Subcutaneous abdominal adipose tissue (tissue), 5 donors: ENCODE measurements around the gene AP3B1.
"Not testable (repeated sequence)": the region's sequence is repeated elsewhere in the genome, so short reads cannot be mapped to it uniquely, and the experiment has no call there.

Experiments
- H3K27ac ChIP-seq: one replicate; pipeline ENCODE4 v1.7.0; 2013; ENCODE audit warnings: low read depth, mild to moderate bottlenecking, inconsistent platforms, low read length, moderate library complexity
- H3K27me3 ChIP-seq, 5 donors: one replicate each; pipeline ENCODE4 v1.7.0; 2013; ENCODE audit warnings: low read length in 5 of 5, inconsistent platforms in 1 of 5; ENCODE audit not compliant: control insufficient read depth in 5 of 5, insufficient read depth in 4 of 5
- H3K36me3 ChIP-seq, 5 donors: one replicate each; pipeline ENCODE4 v1.7.0; 2013; ENCODE audit warnings: low read length in 5 of 5; ENCODE audit not compliant: control insufficient read depth in 5 of 5, insufficient read depth in 5 of 5
- H3K4me1 ChIP-seq, 5 donors: one replicate each; pipeline ENCODE4 v1.7.0; 2013; ENCODE audit warnings: low read length in 5 of 5, mild to moderate bottlenecking in 3 of 5, moderate library complexity in 1 of 5; ENCODE audit not compliant: control insufficient read depth in 5 of 5, insufficient read depth in 5 of 5
- H3K4me3 ChIP-seq, 5 donors: one replicate each; pipeline ENCODE4 v1.7.0; 2013; ENCODE audit warnings: low read length in 5 of 5, low read depth in 1 of 5
- H3K9ac ChIP-seq, 5 donors: one replicate each; pipeline ENCODE4 v1.7.0; 2013; ENCODE audit warnings: low read length in 5 of 5, mild to moderate bottlenecking in 4 of 5, moderate library complexity in 3 of 5
- H3K9me3 ChIP-seq, 5 donors: one replicate each; pipeline ENCODE4 v1.7.0; 2013; ENCODE audit warnings: low read length in 5 of 5; ENCODE audit not compliant: control insufficient read depth in 5 of 5
- donor health status: healthy.
- donor health status: healthy.
- donor health status: healthy.
- donor health status: healthy.
- donor health status: healthy.

AP3B1 gene

DNA sequence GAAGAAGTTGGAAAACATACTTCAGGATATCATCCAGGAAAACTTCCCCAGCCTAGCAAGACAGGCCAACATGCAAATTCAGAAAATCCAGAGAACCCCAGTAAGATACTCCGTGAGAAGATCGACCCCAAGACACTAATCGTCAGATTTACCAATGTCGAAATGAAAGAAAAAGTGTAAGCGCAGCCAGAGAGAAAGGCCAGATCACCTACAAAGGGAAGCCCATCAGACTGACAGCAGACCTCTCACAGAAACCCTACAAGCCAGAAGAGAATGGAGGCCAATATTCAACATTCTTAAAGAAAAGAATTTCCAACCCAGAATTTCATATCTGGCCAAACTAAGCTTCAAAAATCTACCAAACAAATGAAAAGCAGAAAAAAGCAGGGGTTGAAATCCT, 227.8 kb downstream of the AP3B1 start:
- H3K9me3 ChIP-seq, result peaks cover 0 to 13% (median 3%) of the 10 kb centered on the region in 5 donors
- H3K27ac ChIP-seq, H3K4me1 ChIP-seq, H3K9ac ChIP-seq, H3K36me3 ChIP-seq, H3K4me3 ChIP-seq, H3K27me3 ChIP-seq: not testable (repeated sequence)

DNA sequence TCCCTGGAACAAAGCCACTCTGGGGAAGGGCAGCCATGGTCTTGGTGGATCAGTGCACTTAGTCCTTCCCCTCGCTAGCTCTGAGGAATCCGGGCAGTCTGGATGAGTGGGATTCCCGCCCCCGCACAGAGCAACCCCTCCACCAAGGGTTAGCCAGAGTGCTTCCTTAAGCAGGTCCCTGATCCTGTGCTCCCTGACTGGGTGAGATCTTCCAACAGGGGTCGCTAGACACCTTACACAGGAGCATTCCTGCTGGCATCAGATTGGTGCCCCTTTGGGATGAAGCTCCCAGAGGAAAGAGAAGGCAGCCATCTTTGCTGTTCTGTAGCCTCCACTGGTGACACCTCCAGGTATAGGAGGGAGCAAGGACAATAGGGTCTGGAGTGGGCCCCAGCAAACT, 228.8 kb downstream of the AP3B1 start:
- Histone ChIP-seq H3K9me3 (peaks cover 0 to 11% (median 3%) of the 10 kb centered on the region in 5 donors), H3K4me1 (no peaks in the 10 kb centered on the region), H3K27me3 (no peaks in the 10 kb centered on the region), H3K36me3 (peaks cover 0 to 3% (median 0%) of the 10 kb centered on the region in 5 donors), H3K9ac (no peak overlapping the region), H3K4me3 (no peak overlapping the region), H3K27ac (no peak overlapping the region)

DNA sequence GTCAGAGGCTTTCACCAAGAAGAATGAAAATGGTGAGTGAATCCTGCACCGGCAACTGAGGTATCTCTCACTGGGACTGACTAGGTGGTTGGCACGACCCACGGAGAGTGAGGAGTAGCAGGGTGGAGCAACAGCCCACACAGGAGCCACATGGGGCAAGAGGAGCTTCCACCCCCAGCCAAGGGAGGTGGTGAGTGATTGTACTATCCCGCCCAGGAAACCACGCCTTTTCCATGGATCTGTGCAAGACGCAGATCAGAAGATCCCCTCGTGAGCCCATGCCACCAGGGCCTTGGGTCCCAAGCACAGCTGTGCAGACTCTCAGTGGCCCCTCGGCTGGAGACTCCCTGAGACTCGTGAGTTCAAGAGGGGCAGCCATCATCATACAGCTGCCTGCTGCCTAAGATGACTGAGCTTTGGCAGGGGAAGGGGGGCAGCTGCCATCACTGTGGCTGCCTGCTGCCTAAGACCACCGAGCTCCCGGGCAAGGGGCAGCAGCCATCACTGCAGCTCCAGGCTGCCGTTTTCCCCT, 229.5 kb downstream of the AP3B1 start:
- Histone ChIP-seq H3K27me3 (no peaks in the 10 kb centered on the region), H3K9me3 (peaks cover 0 to 11% (median 3%) of the 10 kb centered on the region in 5 donors), H3K27ac (no peak overlapping the region), H3K4me1 (no peaks in the 10 kb centered on the region), H3K9ac (no peak overlapping the region), H3K4me3 (no peak overlapping the region), H3K36me3 (peaks cover 0 to 3% (median 0%) of the 10 kb centered on the region in 5 donors)

DNA sequence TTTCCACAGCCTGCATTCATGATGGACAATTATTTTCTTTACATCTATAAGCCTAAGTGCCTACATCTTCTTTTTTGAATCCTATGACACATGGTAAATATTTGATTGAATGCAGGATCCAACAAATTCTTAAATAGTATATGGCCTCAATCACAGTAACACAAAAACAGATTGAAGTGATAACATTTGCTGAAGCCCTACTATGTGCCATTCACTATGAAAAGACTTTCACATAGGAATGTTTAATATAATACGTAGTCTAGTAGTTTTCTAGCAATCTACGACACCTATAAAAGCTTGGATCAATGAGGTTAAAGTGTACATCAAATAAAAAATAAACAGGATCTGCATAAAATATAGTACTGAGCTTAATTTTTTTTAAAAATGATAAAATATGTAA, 231.0 kb downstream of the AP3B1 start:
- Histone ChIP-seq H3K4me1 (no peaks in the 10 kb centered on the region), H3K36me3 (peaks cover 0 to 3% (median 3%) of the 10 kb centered on the region in 5 donors), H3K4me3 (no peak overlapping the region), H3K9me3 (peaks cover 0 to 11% (median 3%) of the 10 kb centered on the region in 5 donors), H3K9ac (no peak overlapping the region), H3K27me3 (no peaks in the 10 kb centered on the region), H3K27ac (no peak overlapping the region)

DNA sequence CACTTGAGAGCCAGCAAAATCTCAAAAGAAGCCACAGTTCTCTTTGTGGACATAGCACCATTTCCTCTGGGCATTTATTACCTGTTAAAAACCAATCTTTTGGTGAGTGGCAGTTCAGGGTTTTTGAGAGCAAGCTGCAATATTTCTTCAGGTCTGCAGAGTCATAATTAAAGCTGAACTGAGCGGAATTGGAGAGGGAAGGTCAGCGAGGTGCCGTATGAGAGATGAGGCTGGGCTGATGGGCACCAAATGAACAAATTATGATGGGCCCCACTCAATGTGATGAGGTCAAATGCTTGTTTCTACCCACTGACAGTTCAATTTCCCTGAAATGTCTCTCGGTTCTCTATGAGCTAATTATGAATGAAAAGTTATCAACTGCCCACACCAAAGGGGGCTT, 231.9 kb downstream of the AP3B1 start:
- Histone ChIP-seq H3K4me3 (no peak overlapping the region), H3K4me1 (no peaks in the 10 kb centered on the region), H3K9me3 (peaks cover 0 to 7% (median 0%) of the 10 kb centered on the region in 5 donors), H3K27me3 (no peaks in the 10 kb centered on the region), H3K36me3 (peaks cover 0 to 3% (median 3%) of the 10 kb centered on the region in 5 donors), H3K9ac (no peak overlapping the region), H3K27ac (no peak overlapping the region)

DNA sequence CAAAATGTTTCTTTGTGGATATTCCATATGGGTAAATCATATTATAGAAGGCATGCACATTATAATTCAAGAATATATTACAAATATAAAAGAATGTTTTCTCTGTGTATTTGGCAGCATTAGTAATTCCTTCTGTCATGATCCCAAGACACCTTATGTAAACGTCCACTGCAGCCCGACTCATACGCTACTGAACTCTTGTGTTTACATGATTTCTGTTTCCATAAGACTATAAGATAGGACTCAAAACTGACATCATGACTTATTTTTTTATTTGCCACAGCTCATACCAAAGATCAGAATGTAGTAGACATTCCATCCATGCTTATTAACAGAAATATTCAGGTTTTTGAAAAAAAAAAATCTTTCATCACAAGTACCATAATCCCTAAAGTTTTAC, 234.1 kb downstream of the AP3B1 start:
- Histone ChIP-seq H3K9me3 (no peaks in the 10 kb centered on the region), H3K27ac (no peak overlapping the region), H3K4me1 (no peaks in the 10 kb centered on the region)

DNA sequence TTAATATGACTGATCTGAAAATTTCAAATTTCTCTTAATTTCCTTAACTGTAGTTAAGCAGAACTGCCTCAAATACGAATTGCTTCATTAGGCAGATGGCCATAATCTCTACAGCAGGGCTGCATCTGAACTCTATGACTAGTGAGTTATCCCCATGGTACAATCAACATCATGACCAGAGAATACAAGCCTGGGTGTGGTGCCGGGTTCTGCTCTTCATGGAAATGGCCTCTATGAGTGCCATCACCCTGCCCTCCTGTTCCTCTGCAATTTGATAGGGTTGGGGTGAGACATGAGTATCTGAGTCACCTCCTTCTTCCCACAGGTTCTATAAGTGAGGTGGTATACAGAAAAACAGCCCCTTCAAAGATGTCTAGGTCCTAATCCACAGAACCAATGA, 235.9 kb downstream of the AP3B1 start:
- no peaks in the 10 kb centered on the region for H3K4me1 ChIP-seq
- H3K36me3 ChIP-seq, result peaks cover 0 to 6% (median 3%) of the 10 kb centered on the region in 5 donors
- H3K9ac ChIP-seq, result no peak overlapping the region
- H3K27me3 ChIP-seq, result no peaks in the 10 kb centered on the region
- no peaks in the 10 kb centered on the region for H3K9me3 ChIP-seq
- H3K4me3 ChIP-seq, result no peak overlapping the region
- H3K27ac ChIP-seq, result no peak overlapping the region

More for the DNA sequence above, 234.1 kb downstream of the AP3B1 start:
- H3K36me3 ChIP-seq, result peaks cover 0 to 3% (median 0%) of the 10 kb centered on the region in 5 donors
- no peaks in the 10 kb centered on the region for H3K27me3 ChIP-seq
- no peak overlapping the region for H3K4me3 ChIP-seq
- H3K9ac ChIP-seq, result no peak overlapping the region

DNA sequence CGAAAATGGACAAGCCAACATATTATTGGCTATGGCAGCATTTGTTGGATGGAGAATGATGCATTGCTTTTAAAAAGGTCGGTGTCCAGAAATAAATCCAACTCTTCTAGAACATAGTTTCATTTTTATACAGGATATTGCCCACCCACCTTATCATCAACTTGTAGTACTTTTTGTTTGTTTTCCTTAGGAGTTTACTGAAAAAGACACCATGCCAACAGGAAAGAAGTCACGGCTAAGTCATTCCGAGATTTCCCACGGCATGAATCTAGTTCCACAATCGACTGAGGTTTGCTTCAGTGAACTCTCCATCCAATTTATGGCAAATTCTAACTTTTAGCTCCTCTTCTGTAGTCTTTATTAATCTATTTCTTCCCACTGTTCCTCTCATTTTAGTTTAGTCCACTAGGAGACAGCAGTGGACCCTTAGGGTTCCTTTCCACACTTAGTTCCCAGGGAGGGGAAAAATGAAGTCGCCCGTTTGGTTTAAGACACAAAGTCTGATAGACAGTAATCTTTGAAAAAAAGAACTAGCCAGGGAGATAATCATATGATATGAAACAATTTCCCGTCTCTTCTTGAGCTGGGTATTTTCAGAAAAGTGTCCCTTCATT, 237.5 kb downstream of the AP3B1 start:
- no peaks in the 10 kb centered on the region for H3K9me3 ChIP-seq
- H3K4me1 ChIP-seq, result no peaks in the 10 kb centered on the region
- no peak overlapping the region for H3K9ac ChIP-seq
- no peak overlapping the region for H3K27ac ChIP-seq
- no peaks in the 10 kb centered on the region for H3K27me3 ChIP-seq
- no peak overlapping the region for H3K4me3 ChIP-seq
- peaks cover 0 to 6% (median 3%) of the 10 kb centered on the region in 5 donors for H3K36me3 ChIP-seq

DNA sequence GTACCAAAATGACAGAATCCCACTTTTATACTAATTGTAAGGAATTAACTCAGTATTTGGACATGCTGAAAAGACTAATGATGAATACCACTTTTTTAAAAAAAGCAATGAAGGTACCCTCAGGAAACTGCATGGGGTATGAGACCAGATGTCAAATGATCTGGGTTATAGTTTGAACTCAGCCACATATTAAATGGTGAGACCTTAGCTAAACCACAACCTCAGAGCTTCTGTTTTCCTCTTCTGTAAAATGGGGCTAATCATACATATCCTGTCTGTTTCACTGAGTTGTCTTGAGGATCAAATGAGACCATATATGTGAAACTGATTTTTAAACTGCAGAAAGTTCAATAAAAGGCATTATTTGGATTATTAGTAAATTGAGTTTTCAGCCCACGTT, 238.4 kb downstream of the AP3B1 start:
- no peak overlapping the region for H3K4me3 ChIP-seq
- no peak overlapping the region for H3K9ac ChIP-seq
- H3K27ac ChIP-seq, result no peak overlapping the region

DNA sequence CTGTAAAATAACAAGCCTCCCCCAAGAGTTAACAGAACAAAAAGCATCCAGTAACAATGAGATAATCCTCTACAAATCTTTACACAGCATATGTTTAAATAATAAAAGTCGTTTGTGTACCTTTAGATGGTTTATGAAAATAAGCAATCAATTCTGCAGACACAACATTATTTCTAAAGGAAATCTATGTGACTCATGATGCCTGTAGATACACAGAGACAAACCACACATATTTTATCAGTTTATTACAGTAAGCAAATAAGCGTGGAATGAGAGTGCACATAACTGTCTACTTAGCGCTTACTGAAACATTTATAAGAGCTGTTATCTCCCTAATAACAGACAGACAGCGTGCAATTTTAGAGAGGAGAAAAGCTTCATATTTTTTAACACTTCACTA, 243.6 kb downstream of the AP3B1 start:
- Histone ChIP-seq H3K4me1 (peaks cover 0 to 3% (median 0%) of the 10 kb centered on the region in 5 donors), H3K4me3 (no peak overlapping the region), H3K27ac (no peak overlapping the region), H3K9ac (no peak overlapping the region), H3K9me3 (no peaks in the 10 kb centered on the region), H3K27me3 (no peaks in the 10 kb centered on the region), H3K36me3 (peaks cover 0 to 4% (median 3%) of the 10 kb centered on the region in 5 donors)

More for the DNA sequence above, 238.4 kb downstream of the AP3B1 start:
- Histone ChIP-seq H3K4me1 (no peaks in the 10 kb centered on the region), H3K9me3 (no peaks in the 10 kb centered on the region), H3K27me3 (no peaks in the 10 kb centered on the region), H3K36me3 (peaks cover 0 to 6% (median 3%) of the 10 kb centered on the region in 5 donors)
